SH-SY5Y (cell line): ENCODE data around the gene LRCH3.

Experiments used
- GATA2 ChIP-seq: IDR thresholded peaks from 2 replicates; pipeline ENCODE4 v1.6.1; 2011; ENCODE audit warnings: mild to moderate bottlenecking, low read depth, low read length
- GATA3 ChIP-seq: IDR thresholded peaks from 2 replicates; pipeline ENCODE4 v1.6.1; 2011; ENCODE audit warnings: low read depth, mild to moderate bottlenecking, low read length, moderate library complexity

- no peak for TF ChIP-seq GATA2
- TF ChIP-seq GATA3 = no peak
These were observed 11.9 kb downstream of the LRCH3 start for GRCh38 chr3:197802779-197803459.
